PC-9 (cell line): ENCODE results near the gene ERP27. TPM values are rescaled to one million over a fixed set of nuclear protein-coding genes. Genes with fewer than 3 reads are reported as not detected.

Source experiments
- BruUV-seq: library from RNA; stranded (reverse); fragments of 400-500 nt; replicated peaks from 2 replicates; lab custom pipeline; 2021; lab: Mats Ljungman, UMichigan
- CTCF ChIA-PET: fragments of 300-600 bp; sonication (Branson Sonifier 250); formaldehyde crosslinking; loops from one replicate; lab custom pipeline; 2022; ENCODE audit warnings: antibody characterized with exemption; lab: Charles Lee
- POLR2A ChIA-PET: fragments of 300-600 bp; sonication (Branson Sonifier 250); formaldehyde crosslinking; loops from one replicate; lab custom pipeline; 2022; ENCODE audit warnings: antibody characterized with exemption; ENCODE audit not compliant: unreplicated experiment; lab: Charles Lee
- DNase-seq, 2 experiments: peaks; one replicate each; pipeline versions ENCODE4 v3.0.0 to v3.0.0-alpha.2; 2015 to 2022; ENCODE audit warnings: mixed read lengths in 1 of 2
- H2AFZ ChIP-seq: fragments of 200-600 bp; sonication (generic); 2 replicates; pipeline ENCODE4 v1.8.1; 2017; ENCODE audit warnings: antibody characterized with exemption
- H3F3A ChIP-seq: fragments of 200-600 bp; sonication (generic); 2 replicates; pipeline ENCODE4 v1.8.1; 2017; ENCODE audit warnings: antibody characterized with exemption, mild to moderate bottlenecking, low read depth; ENCODE audit not compliant: insufficient read depth
- H3K27ac ChIP-seq: fragments of 200-600 bp; sonication (generic); 2 replicates; pipeline ENCODE4 v1.6.1; 2016; ENCODE audit warnings: mixed run types
- H3K27me3 ChIP-seq: fragments of 200-600 bp; sonication (generic); 2 replicates; pipeline ENCODE4 v1.6.1; 2016; ENCODE audit warnings: low read depth, mixed run types; ENCODE audit not compliant: insufficient read depth
- H3K36me3 ChIP-seq: fragments of 200-600 bp; sonication (generic); 2 replicates; pipeline ENCODE4 v1.6.1; 2016; ENCODE audit warnings: low read depth, mixed run types
- H3K4me1 ChIP-seq: fragments of 200-600 bp; sonication (generic); replicated peaks from 2 replicates; pipeline ENCODE4 v1.6.1; 2016; ENCODE audit warnings: mixed run types; ENCODE audit not compliant: insufficient read depth
- H3K4me2 ChIP-seq: fragments of 200-600 bp; sonication (generic); 2 replicates; pipeline ENCODE4 v1.6.1; 2017; ENCODE audit warnings: mixed run types
- H3K4me3 ChIP-seq: fragments of 200-600 bp; sonication (generic); 2 replicates; pipeline ENCODE4 v1.6.1; 2016; ENCODE audit warnings: mixed run types
- H3K79me2 ChIP-seq: fragments of 200-600 bp; sonication (generic); 2 replicates; pipeline ENCODE4 v1.6.1; 2017; ENCODE audit warnings: low read depth, mixed run types
- H3K9me2 ChIP-seq: fragments of 200-600 bp; sonication (generic); 2 replicates; pipeline ENCODE4 v1.8.1; 2017; ENCODE audit warnings: mild to moderate bottlenecking; ENCODE audit not compliant: insufficient read depth
- H3K9me3 ChIP-seq: fragments of 200-600 bp; sonication (generic); 2 replicates; pipeline ENCODE4 v1.8.1; 2016; ENCODE audit warnings: low read depth; ENCODE audit not compliant: insufficient read depth
- H4K20me1 ChIP-seq: fragments of 200-600 bp; sonication (generic); 2 replicates; pipeline ENCODE4 v1.8.1; 2017; ENCODE audit not compliant: insufficient read depth
- EZH2 ChIP-seq: fragments of 200-600 bp; sonication (generic); IDR thresholded peaks from 2 replicates; pipeline ENCODE4 v1.8.0; 2017; ENCODE audit warnings: antibody characterized with exemption, low read depth
- intact Hi-C: fragments of 100-400 bp; cut with micrococcal nuclease; formaldehyde crosslinking; loops from one replicate; pipeline ENCODE4 v1.10.0; 2022; ENCODE audit not compliant: unreplicated experiment
- total RNA-seq: library from RNA; stranded (reverse); gene quantifications from 2 replicates; pipeline ENCODE4 v1.2.3, GENCODE V29; 2021
- TF ChIP-seq, protein P1 (sequence below): fragments of 200-600 bp; sonication (generic); conservative IDR thresholded peaks from 2 replicates; pipeline ENCODE4 v1.6.1; 2017; ENCODE audit warnings: mixed run types, antibody characterized with exemption, mild to moderate bottlenecking, moderate library complexity

The ERP27 gene
- total RNA-seq, 1 experiment from 2014 or later, result 33.4 TPM

DNA sequence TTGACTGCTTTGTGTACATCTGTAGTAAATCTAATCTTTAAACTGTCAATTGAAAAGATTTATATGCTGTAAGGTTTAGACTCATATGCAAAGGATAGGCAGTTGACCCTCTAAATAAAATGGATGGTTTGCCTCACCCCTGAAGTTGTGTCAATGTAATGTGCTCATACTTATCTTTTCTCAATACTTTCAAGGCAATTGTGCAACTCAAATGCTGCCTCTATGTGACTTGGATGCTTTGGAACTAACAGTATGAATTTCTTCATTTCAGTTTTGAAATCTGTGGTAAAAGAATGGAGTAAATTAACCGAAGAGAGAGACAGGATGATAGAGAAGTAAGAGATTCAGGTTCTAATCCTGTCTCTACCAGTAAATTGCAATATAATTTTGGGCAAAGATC, 44.2 kb upstream of the ERP27 start:
- H3K4me3 ChIP-seq, result no peak overlapping the region
- H3K4me1 ChIP-seq, result no peaks in the 10 kb centered on the region
- no peak overlapping the region for H2AFZ ChIP-seq
- intact Hi-C loops, result no loop called here
- ChIA-PET POLR2A (no interaction called here), CTCF (no interaction called here)
- no peaks in the 10 kb centered on the region for H3F3A ChIP-seq
- H4K20me1 ChIP-seq, result no peaks in the 10 kb centered on the region
- H3K27me3 ChIP-seq, result no peaks in the 10 kb centered on the region
- H3K79me2 ChIP-seq, result no peaks in the 10 kb centered on the region
- no peak overlapping the region for H3K27ac ChIP-seq
- no peak for DNase-seq
- H3K36me3 ChIP-seq, result no peaks in the 10 kb centered on the region
- TF ChIP-seq, protein P1, sequence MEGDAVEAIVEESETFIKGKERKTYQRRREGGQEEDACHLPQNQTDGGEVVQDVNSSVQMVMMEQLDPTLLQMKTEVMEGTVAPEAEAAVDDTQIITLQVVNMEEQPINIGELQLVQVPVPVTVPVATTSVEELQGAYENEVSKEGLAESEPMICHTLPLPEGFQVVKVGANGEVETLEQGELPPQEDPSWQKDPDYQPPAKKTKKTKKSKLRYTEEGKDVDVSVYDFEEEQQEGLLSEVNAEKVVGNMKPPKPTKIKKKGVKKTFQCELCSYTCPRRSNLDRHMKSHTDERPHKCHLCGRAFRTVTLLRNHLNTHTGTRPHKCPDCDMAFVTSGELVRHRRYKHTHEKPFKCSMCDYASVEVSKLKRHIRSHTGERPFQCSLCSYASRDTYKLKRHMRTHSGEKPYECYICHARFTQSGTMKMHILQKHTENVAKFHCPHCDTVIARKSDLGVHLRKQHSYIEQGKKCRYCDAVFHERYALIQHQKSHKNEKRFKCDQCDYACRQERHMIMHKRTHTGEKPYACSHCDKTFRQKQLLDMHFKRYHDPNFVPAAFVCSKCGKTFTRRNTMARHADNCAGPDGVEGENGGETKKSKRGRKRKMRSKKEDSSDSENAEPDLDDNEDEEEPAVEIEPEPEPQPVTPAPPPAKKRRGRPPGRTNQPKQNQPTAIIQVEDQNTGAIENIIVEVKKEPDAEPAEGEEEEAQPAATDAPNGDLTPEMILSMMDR, result no peak
- TF ChIP-seq EZH2, result no peak
- no peaks in the 10 kb centered on the region for H3K9me3 ChIP-seq
- H3K9me2 ChIP-seq, result no peaks in the 10 kb centered on the region
- no peak overlapping the region for H3K4me2 ChIP-seq
- BruUV-seq, result no TSS peak

DNA sequence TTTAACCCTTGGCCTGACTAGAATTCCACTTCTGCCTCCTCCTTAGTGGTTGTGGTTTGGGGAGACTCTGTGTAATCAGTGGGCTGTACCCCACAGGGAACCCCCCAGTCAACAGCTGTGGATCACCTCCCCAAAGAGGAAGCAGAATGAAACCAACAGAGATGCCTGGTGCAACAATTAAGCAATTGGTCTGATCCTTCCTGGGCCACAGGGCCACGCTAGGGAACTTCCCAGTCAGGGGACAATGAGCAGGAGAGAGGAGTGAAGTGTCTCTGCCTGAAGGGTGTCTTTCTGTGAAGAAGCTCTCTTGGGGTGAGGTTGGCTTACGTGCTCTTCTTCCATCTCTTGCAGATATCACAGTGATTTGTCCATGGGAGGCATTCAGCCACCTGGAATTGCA, 42.7 kb upstream of the ERP27 start:
- Histone ChIP-seq H3K9me3 (no peaks in the 10 kb centered on the region), H3K79me2 (no peaks in the 10 kb centered on the region), H3K36me3 (no peaks in the 10 kb centered on the region), H2AFZ (no peak overlapping the region), H4K20me1 (no peaks in the 10 kb centered on the region), H3K4me2 (no peak overlapping the region), H3K27me3 (no peaks in the 10 kb centered on the region), H3K27ac (no peak overlapping the region), H3K9me2 (no peaks in the 10 kb centered on the region), H3K4me3 (no peak overlapping the region), H3K4me1 (no peaks in the 10 kb centered on the region), H3F3A (no peaks in the 10 kb centered on the region)
- no TSS peak for BruUV-seq
- CTCF ChIA-PET, result interaction anchor here (0.6 kb wide), 1 partner anchor 601 kb away, joined by 3 read pairs; no protein-coding TSS in a partner anchor
- intact Hi-C loops, result no loop called here
- DNase-seq, result no peak
- POLR2A ChIA-PET, result no interaction called here
- TF ChIP-seq EZH2, result no peak
- TF ChIP-seq, protein P1, result no peak

- H3K4me3 ChIP-seq, result no peak overlapping the region
- no peak overlapping the region for H3K27ac ChIP-seq
- no peaks in the 10 kb centered on the region for H3F3A ChIP-seq
- H3K79me2 ChIP-seq, result no peaks in the 10 kb centered on the region
- no peaks in the 10 kb centered on the region for H3K36me3 ChIP-seq
- intact Hi-C loops, result no loop called here
- ChIA-PET POLR2A (no interaction called here), CTCF (no interaction called here)
- TF ChIP-seq, protein P1, result no peak
- TF ChIP-seq EZH2, result no peak
- H3K4me1 ChIP-seq, result no peaks in the 10 kb centered on the region
- H3K27me3 ChIP-seq, result no peaks in the 10 kb centered on the region
- no peaks in the 10 kb centered on the region for H4K20me1 ChIP-seq
- no peaks in the 10 kb centered on the region for H3K9me2 ChIP-seq
- H3K4me2 ChIP-seq, result no peak overlapping the region
- DNase-seq, result no peak
- no TSS peak for BruUV-seq
- H2AFZ ChIP-seq, result no peak overlapping the region
- H3K9me3 ChIP-seq, result no peaks in the 10 kb centered on the region
Measured at GRCh38 chr12:14979468-14979867, 41.1 kb upstream of the ERP27 start.
